ENCODE data around the gene PTH1R. TPM values are rescaled to one million over a fixed set of nuclear protein-coding genes. Genes with fewer than 3 reads are reported as not detected.

PTH1R gene
- total RNA-seq, 2 donors from 2014 or later, result 0.69 to 4.8 TPM

GRCh38 chr3:46918634-46919033 lies 41.1 kb downstream of the PTH1R start:
- Histone ChIP-seq H3K4me3 (ENCODE audit: low read length) (no peak overlapping the region), H3K27me3 (ENCODE audit: control insufficient read depth, insufficient read depth, low read length, poor library complexity, severe bottlenecking) (no peaks in the 10 kb centered on the region), H3K27ac (ENCODE audit: low read depth, low read length) (no peak overlapping the region), H3K4me1 (ENCODE audit: control insufficient read depth, insufficient read depth, low read length) (no peaks in the 10 kb centered on the region), H3K9ac (ENCODE audit: extremely low read depth, low read length, poor library complexity, severe bottlenecking) (no peak overlapping the region), H3K9me3 (ENCODE audit: control insufficient read depth, low read length) (peaks cover 23% of the 10 kb centered on the region), H3K36me3 (ENCODE audit: control insufficient read depth, insufficient read depth, low read length) (peaks cover 78% of the 10 kb centered on the region)
- H3K36me3 Mint-ChIP-seq (ENCODE audit: low read depth), result peaks cover 60% of the 10 kb centered on the region
- H3K4me3 Mint-ChIP-seq, result no peak overlapping the region
- H3K9me3 Mint-ChIP-seq, result peaks cover 18% of the 10 kb centered on the region
- no peak overlapping the region for H3K27ac Mint-ChIP-seq
- H3K4me1 Mint-ChIP-seq, result no peaks in the 10 kb centered on the region
- DNase-seq, result no peak
- 96% methylated on average over 4 of the region's 4 CpGs for WGBS, 2 experiments (ENCODE audit: insufficient coverage in 1 of 2, insufficient read length in 1 of 2)
- TF ChIP-seq CTCF (conservative IDR thresholded peaks at IDR 0.05), result no peak
- H3K27me3 Mint-ChIP-seq (ENCODE audit: insufficient read depth), result no peaks in the 10 kb centered on the region

- peaks cover 73% of the 10 kb centered on the region for H3K36me3 Mint-ChIP-seq (ENCODE audit: low read depth)
- no peaks in the 10 kb centered on the region for H3K4me1 Mint-ChIP-seq
- H3K36me3 ChIP-seq (ENCODE audit: control insufficient read depth, insufficient read depth, low read length), result peaks cover 85% of the 10 kb centered on the region
- H3K4me3 Mint-ChIP-seq, result no peak overlapping the region
- H3K4me1 ChIP-seq (ENCODE audit: control insufficient read depth, insufficient read depth, low read length), result no peaks in the 10 kb centered on the region
- no peak overlapping the region for H3K9ac ChIP-seq (ENCODE audit: extremely low read depth, low read length, poor library complexity, severe bottlenecking)
- H3K27ac ChIP-seq (ENCODE audit: low read depth, low read length), result no peak overlapping the region
- WGBS, 2 experiments (ENCODE audit: insufficient coverage in 1 of 2, insufficient read length in 1 of 2), result 95 to 100% methylated on average over 1 to 4 of the region's 4 CpGs
- no peak for DNase-seq
- no peak for TF ChIP-seq CTCF (conservative IDR thresholded peaks at IDR 0.05)
- H3K27me3 Mint-ChIP-seq (ENCODE audit: insufficient read depth), result no peaks in the 10 kb centered on the region
- peaks cover 23% of the 10 kb centered on the region for H3K9me3 ChIP-seq (ENCODE audit: control insufficient read depth, low read length)
- no peak overlapping the region for H3K27ac Mint-ChIP-seq
- no peaks in the 10 kb centered on the region for H3K27me3 ChIP-seq (ENCODE audit: control insufficient read depth, insufficient read depth, low read length, poor library complexity, severe bottlenecking)
- peaks cover 18% of the 10 kb centered on the region for H3K9me3 Mint-ChIP-seq
- H3K4me3 ChIP-seq (ENCODE audit: low read length), result no peak overlapping the region
These were observed 43.5 kb downstream of the PTH1R start for GRCh38 chr3:46921041-46921440.

- Mint-ChIP-seq H3K9me3 (peaks cover 18% of the 10 kb centered on the region), H3K4me3 (no peak overlapping the region), H3K4me1 (no peaks in the 10 kb centered on the region), H3K36me3 (ENCODE audit: low read depth) (peaks cover 67% of the 10 kb centered on the region), H3K27ac (no peak overlapping the region), H3K27me3 (ENCODE audit: insufficient read depth) (no peaks in the 10 kb centered on the region)
- Histone ChIP-seq H3K27me3 (ENCODE audit: control insufficient read depth, insufficient read depth, low read length, poor library complexity, severe bottlenecking) (no peaks in the 10 kb centered on the region), H3K9me3 (ENCODE audit: control insufficient read depth, low read length) (peaks cover 23% of the 10 kb centered on the region), H3K9ac (ENCODE audit: extremely low read depth, low read length, poor library complexity, severe bottlenecking) (no peak overlapping the region), H3K36me3 (ENCODE audit: control insufficient read depth, insufficient read depth, low read length) (peaks cover 84% of the 10 kb centered on the region), H3K27ac (ENCODE audit: low read depth, low read length) (no peak overlapping the region), H3K4me1 (ENCODE audit: control insufficient read depth, insufficient read depth, low read length) (no peaks in the 10 kb centered on the region), H3K4me3 (ENCODE audit: low read length) (no peak overlapping the region)
- DNase-seq, result no peak
- no peak for TF ChIP-seq CTCF (conservative IDR thresholded peaks at IDR 0.05)
- WGBS, 2 experiments (ENCODE audit: insufficient coverage in 1 of 2, insufficient read length in 1 of 2), result 90 to 94% methylated on average over 2 to 7 of the region's 7 CpGs
These were observed 44.4 kb downstream of the PTH1R start for GRCh38 chr3:46921871-46922271.
